Measurements from ENCODE around the gene ETS2.
A peak's percentile ranks its signal among the peaks of the same experiment; 100 is the strongest.

Gene ETS2

GRCh38 chr21:38802050-38803026 lies 3.4 kb upstream of the ETS2 start:
- DNase-seq: no peak

GRCh38 chr21:38803075-38803660 lies 2.6 kb upstream of the ETS2 start:
- DNase-seq: no peak

GRCh38 chr21:38804030-38804788 lies 1.5 kb upstream of the ETS2 start:
- no peak for DNase-seq

- peak; percentile 6 for DNase-seq
These were observed 871 bp upstream of the ETS2 start for GRCh38 chr21:38804789-38805327.

GRCh38 chr21:38806153-38806941 lies 618 bp downstream of the ETS2 start:
- peak; percentile 11 for DNase-seq

- no peak for DNase-seq
These were observed 1.2 kb downstream of the ETS2 start for GRCh38 chr21:38806942-38807284.

GRCh38 chr21:38807441-38807871 lies 1.7 kb downstream of the ETS2 start:
- DNase-seq: no peak

- DNase-seq: no peak
These were observed 2.3 kb downstream of the ETS2 start for GRCh38 chr21:38807986-38808385.

GRCh38 chr21:38809198-38809878 lies 3.6 kb downstream of the ETS2 start:
- DNase-seq: no peak

GRCh38 chr21:38810034-38810825 lies 4.5 kb downstream of the ETS2 start:
- no peak for DNase-seq

GRCh38 chr21:38810826-38811164 lies 5.1 kb downstream of the ETS2 start:
- DNase-seq: no peak

GRCh38 chr21:38811257-38811656 lies 5.5 kb downstream of the ETS2 start:
- DNase-seq: no peak

- DNase-seq: no peak
These were observed 7.4 kb downstream of the ETS2 start for GRCh38 chr21:38813143-38813542.

- no peak for DNase-seq
These were observed 7.8 kb downstream of the ETS2 start for GRCh38 chr21:38813547-38813946.

GRCh38 chr21:38814126-38815059 lies 8.7 kb downstream of the ETS2 start:
- no peak for DNase-seq

GRCh38 chr21:38815060-38815405 lies 9.3 kb downstream of the ETS2 start:
- DNase-seq: no peak

GRCh38 chr21:38816400-38816977 lies 10.8 kb downstream of the ETS2 start:
- DNase-seq: no peak

- no peak for DNase-seq
These were observed 11.9 kb downstream of the ETS2 start for GRCh38 chr21:38817371-38818324.
